Vagina (tissue), 2 donors: Measurements from ENCODE around the gene HOTAIR.

Experiments used
- POLR2A ChIP-seq, 2 donors: fragments of 450-650 bp; IDR thresholded peaks; one replicate each; pipeline ENCODE4 v1.6.1; 2017; ENCODE audit warnings: antibody characterized with exemption in 2 of 2, mild to moderate bottlenecking in 2 of 2, moderate library complexity in 2 of 2
- TF ChIP-seq, protein P1 (sequence below), 3 experiments: fragments of 450-650 bp in 2 of 3; fragments of 200-600 bp in 1 of 3; sonication (generic) in 1 of 3; IDR thresholded peaks; one replicate each; pipeline ENCODE4 v1.5.1; 2017 to 2019; ENCODE audit warnings: antibody characterized with exemption in 3 of 3, mild to moderate bottlenecking in 2 of 3, moderate library complexity in 2 of 3

DNA sequence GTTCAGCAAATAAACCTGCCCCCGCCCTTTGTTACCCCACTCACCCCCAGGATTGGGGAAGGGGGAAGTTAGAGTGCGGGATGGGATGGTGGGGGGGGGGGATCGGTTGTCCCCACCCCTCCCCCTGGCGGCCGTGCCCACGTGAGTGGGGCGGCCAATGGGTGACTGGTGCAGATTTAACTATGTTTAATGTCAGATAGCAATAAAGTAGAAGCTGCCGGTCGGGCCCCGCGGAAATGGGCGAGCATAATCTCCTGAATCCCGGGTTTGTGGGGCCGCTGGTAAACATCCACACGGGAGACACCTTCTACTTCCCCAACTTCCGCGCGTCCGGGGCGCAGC, 20.1 kb downstream of the HOTAIR start, which contains the start of gene HOXC12:
- TF ChIP-seq, protein P1, sequence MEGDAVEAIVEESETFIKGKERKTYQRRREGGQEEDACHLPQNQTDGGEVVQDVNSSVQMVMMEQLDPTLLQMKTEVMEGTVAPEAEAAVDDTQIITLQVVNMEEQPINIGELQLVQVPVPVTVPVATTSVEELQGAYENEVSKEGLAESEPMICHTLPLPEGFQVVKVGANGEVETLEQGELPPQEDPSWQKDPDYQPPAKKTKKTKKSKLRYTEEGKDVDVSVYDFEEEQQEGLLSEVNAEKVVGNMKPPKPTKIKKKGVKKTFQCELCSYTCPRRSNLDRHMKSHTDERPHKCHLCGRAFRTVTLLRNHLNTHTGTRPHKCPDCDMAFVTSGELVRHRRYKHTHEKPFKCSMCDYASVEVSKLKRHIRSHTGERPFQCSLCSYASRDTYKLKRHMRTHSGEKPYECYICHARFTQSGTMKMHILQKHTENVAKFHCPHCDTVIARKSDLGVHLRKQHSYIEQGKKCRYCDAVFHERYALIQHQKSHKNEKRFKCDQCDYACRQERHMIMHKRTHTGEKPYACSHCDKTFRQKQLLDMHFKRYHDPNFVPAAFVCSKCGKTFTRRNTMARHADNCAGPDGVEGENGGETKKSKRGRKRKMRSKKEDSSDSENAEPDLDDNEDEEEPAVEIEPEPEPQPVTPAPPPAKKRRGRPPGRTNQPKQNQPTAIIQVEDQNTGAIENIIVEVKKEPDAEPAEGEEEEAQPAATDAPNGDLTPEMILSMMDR (IDR thresholded peaks at IDR 0.05) = no peak
- TF ChIP-seq POLR2A (IDR thresholded peaks at IDR 0.05) = no peak
